GM12878 (cell line): ENCODE results near the gene CHID1. TPM values are rescaled to one million over a fixed set of nuclear protein-coding genes. Genes with fewer than 3 reads are reported as not detected.

ENCODE experiments used
- ATAC-seq: fragments of 200-7000 bp; cut with Tn5 transposase; 3 replicates; pipeline ENCODE4 v1.9.1; 2020; ENCODE audit warnings: mild to moderate bottlenecking, moderate library complexity
- BruUV-seq: library from RNA; stranded (reverse); fragments of 400-500 nt; replicated peaks from 2 replicates; lab custom pipeline; 2021; lab: Mats Ljungman, UMichigan
- CTCF ChIA-PET: fragments of 300-600 bp; sonication (Branson Sonifier 250); formaldehyde crosslinking; extraction: SDS; loops from one replicate; lab custom pipeline; 2021; ENCODE audit warnings: inconsistent platforms; lab: Yijun Ruan, JAX
- POLR2A ChIA-PET: fragments of 350-600 bp; formaldehyde crosslinking; extraction: SDS; loops from one replicate; lab custom pipeline; 2021; ENCODE audit warnings: inconsistent platforms; lab: Charles Lee
- RAD21 ChIA-PET: fragments of 300-600 bp; sonication (Branson Sonifier 250); formaldehyde crosslinking; loops from one replicate; lab custom pipeline; 2023; ENCODE audit warnings: antibody characterized with exemption; ENCODE audit not compliant: unreplicated experiment; lab: Charles Lee
- SMC1A ChIA-PET: fragments of 300-600 bp; sonication (Branson Sonifier 250); formaldehyde crosslinking; loops from one replicate; lab custom pipeline; 2023; ENCODE audit not compliant: unreplicated experiment, uncharacterized antibody; lab: Charles Lee
- DNase-seq: peaks from one replicate; pipeline ENCODE4 v3.0.0-alpha.2; 2011; ENCODE audit warnings: low read depth, low spot score
- FAIRE-seq: peaks from 3 replicates; lab custom pipeline; 2011; peaks lifted over from hg19 to GRCh38; lab: Jason Lieb, UNC
- H2AFZ ChIP-seq: 2 replicates; pipeline ENCODE4 v1.6.0; 2011; ENCODE audit warnings: low read depth, low read length, control low read depth; ENCODE audit not compliant: control insufficient read depth
- H3K27ac ChIP-seq: 2 replicates; pipeline ENCODE4 v1.5.1; 2011; ENCODE audit warnings: control low read depth; ENCODE audit not compliant: control insufficient read depth, insufficient read depth
- H3K27me3 ChIP-seq, 2 experiments: replicated peaks in 1 of 2; 2 replicates each; pipeline versions ENCODE4 v1.6.0 to v1.6.1; 2011; ENCODE audit warnings: low read length in 1 of 2; ENCODE audit not compliant: control insufficient read depth in 2 of 2, insufficient read depth in 2 of 2
- H3K36me3 ChIP-seq, 2 experiments: 2 replicates each; pipeline ENCODE4 v1.5.1; 2011; ENCODE audit warnings: low read length in 1 of 2; ENCODE audit not compliant: control insufficient read depth in 2 of 2, insufficient read depth in 2 of 2
- H3K4me1 ChIP-seq: 2 replicates; pipeline ENCODE4 v1.6.1; 2011; ENCODE audit warnings: mild to moderate bottlenecking, low read length, moderate library complexity, mixed read lengths; ENCODE audit not compliant: control insufficient read depth, insufficient read depth
- H3K4me2 ChIP-seq: 2 replicates; pipeline ENCODE4 v1.6.0; 2011; ENCODE audit warnings: control low read depth; ENCODE audit not compliant: control insufficient read depth, insufficient read depth
- H3K4me3 ChIP-seq: fragments of 200-600 bp; sonication (generic); 2 replicates; pipeline ENCODE4 v1.5.1; 2016
- H3K79me2 ChIP-seq: 2 replicates; pipeline ENCODE4 v1.6.0; 2011; ENCODE audit warnings: low read length; ENCODE audit not compliant: control insufficient read depth, insufficient read depth
- H3K9ac ChIP-seq: 2 replicates; pipeline ENCODE4 v1.8.0; 2011; ENCODE audit warnings: low read length, control low read depth, mixed read lengths; ENCODE audit not compliant: control insufficient read depth, insufficient read depth
- H3K9me3 ChIP-seq: replicated peaks from 3 replicates; pipeline ENCODE4 v1.5.1; 2011; ENCODE audit warnings: mild to moderate bottlenecking, low read length; ENCODE audit not compliant: control insufficient read depth, insufficient read depth
- H4K20me1 ChIP-seq: 2 replicates; pipeline ENCODE4 v1.6.0; 2011; ENCODE audit not compliant: control insufficient read depth, insufficient read depth
- CHD1 ChIP-seq: IDR thresholded peaks from 2 replicates; pipeline ENCODE4 v1.6.1; 2012; ENCODE audit warnings: low read depth, low read length, improper control_type of control experiment
- DPF2 ChIP-seq: fragments of 450-650 bp; IDR thresholded peaks from 2 replicates; pipeline ENCODE4 v1.6.1; 2017; ENCODE audit warnings: mild to moderate bottlenecking
- WGBS: methylation state at CpG from one replicate; pipeline ENCODE4 v1.1.6; 2016; ENCODE audit warnings: low lambda C conversion rate; ENCODE audit not compliant: insufficient replicate concordance, insufficient coverage; ENCODE audit errors: missing lambda C conversion rate; 5-methylcytosine and 5-hydroxymethylcytosine counted together
- in situ Hi-C: fragments of 300-500 bp; cut with MboI; formaldehyde crosslinking; loops from 9 replicates; pipeline ENCODE4 v1.14.3; 2018; ENCODE audit warnings: mixed read lengths
- intact Hi-C: fragments of 100-400 bp; cut with micrococcal nuclease; formaldehyde crosslinking; loops from one replicate; pipeline ENCODE4 v1.14.2; 2022; ENCODE audit not compliant: unreplicated experiment
- polyA plus RNA-seq, 11 experiments: library from polyadenylated mRNA; depleted of rRNA in 4 of 11; unstranded in 6 of 11; stranded (reverse) in 5 of 11; fragments of >200 nt; fragmentation: Nextera tagmentation in 4 of 11; fragmentation: Illumina TruSeq in 1 of 11; extraction: Ambion mirVana in 4 of 11; extraction: Trizol in 1 of 11; gene quantifications; 1 replicate in 1 of 11; 2 replicates in 10 of 11; pipeline versions ENCODE4 v1.2.1 to v1.2.3, GENCODE V29; 2011 to 2016; ENCODE audit warnings: inconsistent platforms in 2 of 11, missing spikeins in 2 of 11, low read depth in 1 of 11
- total RNA-seq, 4 experiments: library from RNA; depleted of rRNA in 3 of 4; stranded (reverse); fragments of >200 nt in 3 of 4; fragmentation: Illumina TruSeq in 1 of 4; extraction: Trizol in 1 of 4; gene quantifications; 2 replicates each; pipeline versions ENCODE4 v1.2.1 to v1.2.3, GENCODE V29; 2013 to 2021
- TF ChIP-seq, protein P1 (sequence below): IDR thresholded peaks from 2 replicates; pipeline ENCODE4 v1.6.1; 2012; ENCODE audit warnings: low read depth, low read length, improper control_type of control experiment
- TF ChIP-seq, protein P2 (sequence below): IDR thresholded peaks from 2 replicates; pipeline ENCODE4 v1.6.1; 2012; ENCODE audit warnings: mild to moderate bottlenecking, low read depth, low read length

CHID1 gene
- total and polyA plus RNA-seq, 10 of the 15 experiments (the other 5 are each of a cell fraction or from before 2014, with no cell fraction given), result 4.8 to 75.2 (median 30.1) TPM

DNA sequence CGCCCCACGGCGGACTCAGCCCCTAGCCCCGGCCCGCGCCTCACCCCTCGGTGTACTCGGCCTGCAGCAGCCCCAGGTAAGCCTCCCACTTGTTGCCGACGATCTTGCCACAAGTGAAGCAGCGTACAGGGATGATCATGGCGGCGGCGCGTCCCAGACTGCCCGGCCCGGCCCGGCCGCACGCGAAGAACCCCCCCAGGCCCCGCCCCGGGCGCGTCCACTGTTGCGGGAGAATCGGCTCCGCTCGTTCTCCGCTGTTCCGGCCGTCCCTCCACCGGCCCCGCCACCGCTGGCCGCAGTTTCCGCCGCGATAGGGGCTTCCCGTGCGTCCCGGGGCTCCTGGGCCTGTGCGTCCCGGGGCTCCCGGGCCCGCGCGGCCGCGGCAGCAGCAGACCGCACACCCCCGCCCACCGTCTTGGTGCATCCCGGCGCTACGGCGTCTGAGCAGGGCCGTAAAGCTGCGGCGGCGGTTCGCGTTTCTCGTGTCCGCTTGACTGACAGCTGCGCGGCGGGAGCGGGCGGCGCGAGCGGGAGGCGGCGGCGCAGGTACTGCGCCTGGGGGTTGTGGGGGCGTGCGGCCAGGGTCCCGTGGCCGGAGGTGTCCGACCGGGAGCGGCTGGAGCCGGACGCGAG is 68.1 kb downstream of the CHID1 start, which contains the start of the genes POLR2L and TSPAN4 (continued):
- TF ChIP-seq DPF2, result peak; percentile 97
- TF ChIP-seq, protein P1, sequence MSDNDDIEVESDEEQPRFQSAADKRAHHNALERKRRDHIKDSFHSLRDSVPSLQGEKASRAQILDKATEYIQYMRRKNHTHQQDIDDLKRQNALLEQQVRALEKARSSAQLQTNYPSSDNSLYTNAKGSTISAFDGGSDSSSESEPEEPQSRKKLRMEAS, result peak; percentile 90

DNA sequence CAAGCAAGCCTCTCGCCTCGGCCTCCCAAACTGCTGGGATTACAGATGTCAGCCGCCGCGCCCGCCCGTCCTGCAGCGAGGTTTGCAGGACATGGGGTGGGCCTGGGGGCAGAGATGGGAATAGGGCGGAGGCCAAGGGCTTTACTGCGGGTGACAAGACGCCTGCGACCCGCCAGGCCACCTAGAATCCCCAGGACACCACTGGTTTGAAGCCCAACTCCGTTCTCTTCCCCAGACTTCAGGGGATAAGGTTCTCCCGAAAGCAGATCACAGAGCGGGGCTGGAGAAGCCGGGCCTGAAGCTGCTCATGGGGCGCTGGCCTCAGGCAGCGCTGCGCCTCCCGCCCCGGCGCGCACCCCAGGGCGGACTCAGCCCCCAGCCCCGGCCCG is 68.6 kb downstream of the CHID1 start:
- H3K4me3 ChIP-seq, result peak overlapping the region; percentile 96
- H2AFZ ChIP-seq, result peak overlapping the region; percentile 98
- FAIRE-seq (no peak), ATAC-seq (peak; percentile 50), DNase-seq (no peak)
- peaks cover 0 to 25% of the 10 kb centered on the region in 2 experiments; a peak in 2 of 4 replicates for H3K36me3 ChIP-seq
- H3K79me2 ChIP-seq, result peaks cover 20% of the 10 kb centered on the region
- ChIA-PET CTCF (no interaction called here), SMC1A (interaction anchor here (1.4 kb wide), 1 partner anchor 22 kb away, joined by 5 read pairs; no protein-coding TSS in a partner anchor), RAD21 (no interaction called here), POLR2A (interaction anchor here (4.0 kb wide), 1 partner anchor 12 kb away, joined by 21 read pairs; no protein-coding TSS in a partner anchor)
- H3K27me3 ChIP-seq, result no peaks in the 10 kb centered on the region
- peak overlapping the region; percentile 95 for H3K4me2 ChIP-seq
- peak overlapping the region; percentile 91 for H3K9ac ChIP-seq
- peaks cover 15% of the 10 kb centered on the region for H3K4me1 ChIP-seq
- under 1% methylated on average over 24 of the region's 27 CpGs for WGBS
- peak overlapping the region; percentile 90 for H3K27ac ChIP-seq
- in situ Hi-C loops, result loop anchor here (10.0 kb wide), 2 partner anchors 213 to 1013 kb away; partner anchors contain the start of gene LSP1
- no peak for TF ChIP-seq CHD1
- TF ChIP-seq, protein P2, sequence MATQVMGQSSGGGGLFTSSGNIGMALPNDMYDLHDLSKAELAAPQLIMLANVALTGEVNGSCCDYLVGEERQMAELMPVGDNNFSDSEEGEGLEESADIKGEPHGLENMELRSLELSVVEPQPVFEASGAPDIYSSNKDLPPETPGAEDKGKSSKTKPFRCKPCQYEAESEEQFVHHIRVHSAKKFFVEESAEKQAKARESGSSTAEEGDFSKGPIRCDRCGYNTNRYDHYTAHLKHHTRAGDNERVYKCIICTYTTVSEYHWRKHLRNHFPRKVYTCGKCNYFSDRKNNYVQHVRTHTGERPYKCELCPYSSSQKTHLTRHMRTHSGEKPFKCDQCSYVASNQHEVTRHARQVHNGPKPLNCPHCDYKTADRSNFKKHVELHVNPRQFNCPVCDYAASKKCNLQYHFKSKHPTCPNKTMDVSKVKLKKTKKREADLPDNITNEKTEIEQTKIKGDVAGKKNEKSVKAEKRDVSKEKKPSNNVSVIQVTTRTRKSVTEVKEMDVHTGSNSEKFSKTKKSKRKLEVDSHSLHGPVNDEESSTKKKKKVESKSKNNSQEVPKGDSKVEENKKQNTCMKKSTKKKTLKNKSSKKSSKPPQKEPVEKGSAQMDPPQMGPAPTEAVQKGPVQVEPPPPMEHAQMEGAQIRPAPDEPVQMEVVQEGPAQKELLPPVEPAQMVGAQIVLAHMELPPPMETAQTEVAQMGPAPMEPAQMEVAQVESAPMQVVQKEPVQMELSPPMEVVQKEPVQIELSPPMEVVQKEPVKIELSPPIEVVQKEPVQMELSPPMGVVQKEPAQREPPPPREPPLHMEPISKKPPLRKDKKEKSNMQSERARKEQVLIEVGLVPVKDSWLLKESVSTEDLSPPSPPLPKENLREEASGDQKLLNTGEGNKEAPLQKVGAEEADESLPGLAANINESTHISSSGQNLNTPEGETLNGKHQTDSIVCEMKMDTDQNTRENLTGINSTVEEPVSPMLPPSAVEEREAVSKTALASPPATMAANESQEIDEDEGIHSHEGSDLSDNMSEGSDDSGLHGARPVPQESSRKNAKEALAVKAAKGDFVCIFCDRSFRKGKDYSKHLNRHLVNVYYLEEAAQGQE, result no peak
- BruUV-seq, result TSS peak; percentile 78
- no peaks in the 10 kb centered on the region for H3K9me3 ChIP-seq
- H4K20me1 ChIP-seq, result no peaks in the 10 kb centered on the region; the same call in 1 of the 2 replicates
- intact Hi-C loops, result loop anchor here (5.0 kb wide), 1 partner anchor 70 kb away; the partner anchor contains the start of gene CHID1
